GM21619 (cell line): ENCODE measurements around the gene TCF15.

ENCODE experiments used
- ATAC-seq: cut with Tn5 transposase; IDR thresholded peaks from one replicate; pipeline ENCODE4 v1.9.1; 2021; ENCODE audit not compliant: unreplicated experiment

TCF15 gene

DNA sequence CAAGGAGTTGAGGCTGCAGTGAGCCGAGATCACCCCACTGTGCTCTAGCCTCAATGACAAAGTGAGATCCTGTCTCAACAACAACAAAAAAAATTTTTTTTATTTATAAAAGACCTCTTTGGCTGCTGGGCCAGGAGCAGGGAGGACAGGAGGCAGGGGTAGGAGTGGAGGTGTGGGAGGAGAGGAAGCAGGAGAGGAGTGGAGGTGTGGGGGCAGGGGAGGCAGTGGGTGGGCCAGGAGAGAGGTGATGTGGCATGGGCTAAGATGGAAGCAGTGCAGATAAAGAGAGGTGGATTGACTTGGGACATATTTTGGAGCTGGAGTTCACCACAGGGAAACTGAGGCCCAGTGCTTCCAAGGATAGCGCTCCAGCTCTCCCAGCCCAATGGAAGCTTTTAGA lies 53.1 kb downstream of the TCF15 start:
- no peak for ATAC-seq

- ATAC-seq: no peak
Observed at GRCh38 chr20:555976-556385, 54.1 kb downstream of the TCF15 start.
